GM11168 (cell line): ENCODE measurements around the gene PCSK2.

Source experiments
- in situ Hi-C: fragments of 300-500 bp; cut with MboI; formaldehyde crosslinking; loops from one replicate; pipeline ENCODE4 v1.12.0; 2022; ENCODE audit warnings: low sequenced_read_pairs; ENCODE audit not compliant: unreplicated experiment

The PCSK2 gene

DNA sequence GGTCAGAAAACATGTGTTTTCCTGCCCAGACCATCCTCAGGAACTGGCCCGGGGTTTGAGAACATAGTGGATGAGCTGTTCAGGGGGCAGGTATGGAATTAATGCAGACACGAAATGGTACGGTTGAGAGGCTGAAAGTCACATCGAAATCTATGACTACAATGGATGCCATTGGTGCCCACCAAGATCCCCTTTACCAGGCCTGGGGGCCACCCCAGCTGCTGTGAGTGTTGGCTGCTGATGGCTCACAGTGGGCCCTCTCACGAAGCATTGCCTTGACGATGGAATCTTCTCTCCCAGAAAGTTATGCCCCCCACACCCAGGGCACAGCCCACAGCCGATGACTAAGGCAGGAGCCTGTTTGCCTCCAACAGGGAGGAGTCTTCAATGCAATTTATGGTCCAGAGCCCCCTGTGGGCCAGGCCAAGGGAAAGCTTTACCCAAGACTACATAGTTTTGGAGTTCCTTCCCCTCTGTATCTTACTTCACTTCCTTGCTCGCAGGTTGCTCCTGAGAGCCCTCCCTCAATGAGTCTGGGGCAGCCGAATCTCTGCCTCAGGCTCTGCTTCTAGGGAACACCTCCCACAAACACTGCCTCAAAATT, 211.7 kb downstream of the PCSK2 start:
- in situ Hi-C loops, result no loop called here

DNA sequence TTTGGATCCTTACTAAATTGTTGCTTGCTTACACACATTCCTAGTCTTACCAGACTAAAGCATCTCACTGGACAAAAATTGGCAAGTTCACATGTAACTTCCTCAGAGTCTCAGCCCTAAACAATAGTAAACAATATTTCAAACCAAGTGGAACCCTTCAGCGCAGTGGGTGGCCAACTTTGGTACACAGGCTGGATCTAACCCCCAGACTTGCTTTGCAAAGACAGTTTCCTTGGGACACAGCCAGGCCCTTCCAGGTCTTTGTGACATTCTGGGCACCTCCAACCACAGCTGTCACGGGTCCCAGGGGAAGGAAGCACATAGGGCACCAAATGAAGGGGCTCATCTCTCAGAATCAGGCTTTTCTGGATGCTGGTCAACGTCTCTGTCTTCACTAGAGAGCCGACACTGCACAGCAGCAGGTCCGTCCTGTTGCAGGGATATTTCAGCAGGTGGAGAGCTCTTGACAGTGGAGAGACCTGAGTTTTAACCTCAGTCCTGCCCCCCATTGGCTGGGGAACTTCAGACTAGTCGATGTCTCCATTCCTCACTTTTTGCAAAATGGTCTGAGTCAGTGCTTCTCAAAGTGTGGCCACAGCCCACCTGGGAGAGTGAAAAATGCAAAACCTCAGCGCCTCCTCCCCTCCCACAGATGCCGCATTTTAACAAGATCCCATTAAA, 212.9 kb downstream of the PCSK2 start:
- in situ Hi-C loops, result no loop called here

GRCh38 chr20:17441745-17442144, 214.9 kb downstream of the PCSK2 start:
- in situ Hi-C loops, result no loop called here

- in situ Hi-C loops, result no loop called here
Measured at GRCh38 chr20:17442588-17442987, 215.7 kb downstream of the PCSK2 start.

GRCh38 chr20:17443131-17443858, 216.5 kb downstream of the PCSK2 start:
- in situ Hi-C loops, result no loop called here

- in situ Hi-C loops, result no loop called here
Measured at GRCh38 chr20:17444091-17444490, 217.3 kb downstream of the PCSK2 start.

DNA sequence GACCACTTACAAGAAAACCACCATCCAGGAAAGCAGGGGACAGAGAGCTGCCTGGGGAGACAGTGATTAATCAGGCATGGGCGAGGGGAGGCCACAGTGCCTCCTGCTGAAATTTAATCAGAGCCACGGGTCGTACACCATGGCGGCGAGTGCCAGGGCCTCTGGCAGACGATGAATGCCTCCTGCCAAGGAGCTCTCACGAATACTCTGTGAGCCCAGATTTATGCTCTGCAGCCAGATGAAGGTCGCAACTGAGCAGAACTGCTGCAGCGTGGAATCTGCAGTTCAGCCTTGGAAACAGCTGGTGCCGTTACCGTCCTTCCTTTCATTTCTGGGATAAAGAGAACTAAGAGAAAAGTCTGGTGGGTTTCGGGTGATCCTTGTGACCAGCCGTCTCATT, 218.7 kb downstream of the PCSK2 start:
- in situ Hi-C loops, result no loop called here

DNA sequence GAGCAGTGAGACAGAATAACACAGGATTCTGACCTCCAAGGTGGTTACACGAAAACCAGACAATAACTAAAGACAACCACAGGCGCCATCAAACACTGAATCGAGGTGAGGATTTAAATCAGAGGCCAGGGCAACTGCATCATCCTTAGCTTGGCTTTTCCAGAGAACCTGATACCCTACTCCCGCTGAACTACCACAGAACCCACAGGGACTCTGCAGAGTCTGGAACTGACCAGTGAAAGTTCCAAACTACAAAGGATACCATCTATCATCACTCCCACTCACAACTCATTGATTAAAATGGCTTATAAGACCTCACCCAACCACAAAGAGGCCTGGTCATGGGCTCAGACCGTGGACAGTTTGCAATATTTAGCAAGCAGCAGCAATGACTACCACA, 219.3 kb downstream of the PCSK2 start:
- in situ Hi-C loops, result no loop called here

- in situ Hi-C loops, result no loop called here
Measured at GRCh38 chr20:17448071-17448470, 221.2 kb downstream of the PCSK2 start.

GRCh38 chr20:17449031-17449430, 222.2 kb downstream of the PCSK2 start:
- in situ Hi-C loops, result no loop called here

DNA sequence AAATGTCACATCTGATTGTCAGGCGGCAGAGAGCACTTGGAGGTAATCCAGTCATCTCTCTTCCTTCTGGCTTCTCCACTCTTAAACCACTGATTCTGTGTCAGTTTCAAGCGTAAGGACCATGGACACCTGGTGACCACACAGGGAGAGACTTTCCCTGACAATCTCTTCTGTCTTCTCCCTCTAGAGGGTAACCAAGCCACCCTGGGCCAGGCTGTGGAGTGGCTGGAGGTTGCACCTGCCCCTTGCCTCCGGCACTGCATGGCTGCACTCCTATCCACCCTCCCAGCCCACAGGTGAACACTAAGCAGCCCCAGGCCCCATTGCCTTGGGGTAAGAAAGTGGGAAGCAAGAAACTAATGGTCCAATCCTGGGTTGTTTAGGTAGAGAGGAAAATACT, 225.6 kb downstream of the PCSK2 start:
- in situ Hi-C loops, result no loop called here

DNA sequence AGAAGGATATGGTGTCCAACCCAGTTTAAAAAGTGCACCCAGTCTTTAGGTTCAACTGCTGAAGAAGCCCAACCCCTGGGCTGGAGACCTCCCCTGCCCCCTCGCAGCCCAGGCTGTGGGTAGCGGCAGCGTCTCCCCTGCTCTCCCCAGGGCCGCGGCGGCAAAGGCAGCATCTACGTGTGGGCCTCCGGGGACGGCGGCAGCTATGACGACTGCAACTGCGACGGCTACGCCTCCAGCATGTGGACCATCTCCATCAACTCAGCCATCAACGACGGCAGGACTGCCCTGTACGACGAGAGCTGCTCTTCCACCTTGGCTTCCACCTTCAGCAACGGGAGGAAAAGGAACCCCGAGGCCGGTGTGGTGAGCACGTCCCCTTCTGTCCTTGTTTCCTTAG, 226.8 kb downstream of the PCSK2 start:
- in situ Hi-C loops, result no loop called here

DNA sequence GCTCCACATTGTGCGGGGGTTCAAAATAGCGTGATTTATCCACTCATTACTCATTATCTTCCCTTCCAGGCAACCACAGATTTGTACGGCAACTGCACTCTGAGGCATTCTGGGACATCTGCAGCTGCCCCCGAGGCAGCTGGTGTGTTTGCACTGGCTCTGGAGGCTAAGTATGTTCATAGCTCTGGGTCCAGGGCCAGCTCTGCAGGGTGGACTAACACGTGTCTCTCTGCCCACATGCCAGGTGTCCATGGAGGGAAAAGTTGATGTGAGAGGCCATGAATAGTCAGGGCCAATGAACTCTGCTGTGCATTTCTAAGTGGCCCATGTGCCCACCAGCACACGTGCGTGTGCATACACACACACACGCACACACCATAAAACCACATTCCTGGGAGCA, 229.4 kb downstream of the PCSK2 start:
- in situ Hi-C loops, result no loop called here

- in situ Hi-C loops, result no loop called here
Measured at GRCh38 chr20:17457079-17457478, 230.2 kb downstream of the PCSK2 start.

GRCh38 chr20:17457588-17458190, 230.8 kb downstream of the PCSK2 start:
- in situ Hi-C loops, result no loop called here

DNA sequence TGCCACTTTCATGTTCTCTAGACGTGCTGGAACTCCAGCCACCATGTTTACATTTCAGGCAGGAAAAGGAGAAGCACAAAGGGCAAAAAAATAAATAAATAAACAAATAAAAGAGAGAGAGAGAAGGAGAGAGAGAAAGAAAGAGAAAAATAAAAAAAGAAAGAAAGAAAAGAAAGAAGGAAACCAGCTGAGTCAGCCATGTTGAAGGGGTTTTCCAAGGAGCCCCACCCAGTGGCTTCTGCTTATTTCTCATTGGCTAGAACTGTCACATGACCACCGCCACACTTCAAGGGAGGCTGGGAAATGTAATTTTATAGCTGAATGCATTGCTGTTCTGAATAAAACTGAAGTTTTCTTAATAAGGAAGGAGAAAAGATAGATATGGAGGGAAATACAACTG, 233.3 kb downstream of the PCSK2 start:
- in situ Hi-C loops, result no loop called here

GRCh38 chr20:17461941-17462340, 235.1 kb downstream of the PCSK2 start:
- in situ Hi-C loops, result no loop called here

GRCh38 chr20:17463711-17464110, 236.9 kb downstream of the PCSK2 start:
- in situ Hi-C loops, result no loop called here

DNA sequence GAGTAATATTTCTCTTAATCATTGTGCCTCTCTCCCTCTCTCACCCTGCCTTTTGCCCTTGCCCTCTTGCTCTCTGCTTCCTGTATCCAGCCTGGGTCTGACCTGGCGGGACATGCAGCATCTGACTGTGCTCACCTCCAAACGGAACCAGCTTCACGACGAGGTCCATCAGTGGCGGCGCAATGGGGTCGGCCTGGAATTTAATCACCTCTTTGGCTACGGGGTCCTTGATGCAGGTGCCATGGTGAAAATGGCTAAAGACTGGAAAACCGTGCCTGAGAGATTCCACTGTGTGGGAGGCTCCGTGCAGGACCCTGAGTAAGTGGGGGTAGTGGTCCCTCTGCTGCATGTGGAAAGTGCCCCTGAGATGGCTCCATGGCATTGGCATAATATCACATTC, 238.4 kb downstream of the PCSK2 start:
- in situ Hi-C loops, result no loop called here

DNA sequence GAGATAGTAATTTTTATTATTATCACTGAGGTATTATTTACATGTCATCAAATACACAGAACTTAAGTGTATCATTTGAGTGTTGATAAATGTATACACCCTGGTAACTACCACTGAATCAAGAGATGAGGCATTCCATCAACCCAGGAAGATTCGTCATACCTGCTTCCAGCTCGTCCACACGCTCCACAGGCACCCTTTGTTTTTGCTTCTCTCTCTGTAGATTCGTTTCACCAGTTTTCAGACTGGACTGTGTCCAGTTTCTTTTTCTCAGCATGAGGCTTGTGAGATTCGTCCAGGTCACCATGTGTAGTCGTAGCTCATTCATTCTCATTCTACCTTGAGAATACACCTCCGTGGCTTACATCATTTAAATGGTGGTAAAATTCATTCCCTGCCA, 239.8 kb downstream of the PCSK2 start:
- in situ Hi-C loops, result no loop called here

GRCh38 chr20:17467120-17467655, 240.3 kb downstream of the PCSK2 start:
- in situ Hi-C loops, result no loop called here
